GM13977 (cell line): ENCODE data around the gene ANXA4.
A peak's percentile ranks its signal among the peaks of the same experiment; 100 is the strongest.

Experiments used
- DNase-seq: peaks from one replicate; pipeline ENCODE4 v3.0.0; 2012; ENCODE audit warnings: low spot score
- CTCF ChIP-seq: IDR thresholded peaks from 2 replicates; pipeline ENCODE4 v1.5.1; 2012; ENCODE audit warnings: mild to moderate bottlenecking, control low read depth; ENCODE audit not compliant: insufficient read depth; ENCODE audit errors: extremely low read depth, missing control alignments
- in situ Hi-C: fragments of 300-500 bp; cut with MboI; formaldehyde crosslinking; loops from one replicate; pipeline ENCODE4 v1.12.0; 2022; ENCODE audit warnings: low sequenced_read_pairs, low pct_unique_long_range_greater_than_20kb, mixed read lengths, inconsistent platforms; ENCODE audit not compliant: unreplicated experiment

ANXA4 gene

GRCh38 chr2:69811018-69811417 is 69.1 kb downstream of the ANXA4 start:
- no peak for TF ChIP-seq CTCF
- in situ Hi-C loops = loop anchor here (25.0 kb wide), 1 partner anchor 249 kb away; no protein-coding TSS in a partner anchor
- DNase-seq = no peak

- no peak for DNase-seq
- no peak for TF ChIP-seq CTCF
- in situ Hi-C loops = loop anchor here (25.0 kb wide), 1 partner anchor 249 kb away; no protein-coding TSS in a partner anchor
Measured at GRCh38 chr2:69811591-69811990, 69.7 kb downstream of the ANXA4 start.

GRCh38 chr2:69815717-69816116 is 73.8 kb downstream of the ANXA4 start:
- in situ Hi-C loops = loop anchor here (25.0 kb wide), 1 partner anchor 253 kb away; no protein-coding TSS in a partner anchor
- no peak for TF ChIP-seq CTCF
- no peak for DNase-seq

- peak; percentile 72 for TF ChIP-seq CTCF
- in situ Hi-C loops = loop anchor here (25.0 kb wide), 1 partner anchor 255 kb away; no protein-coding TSS in a partner anchor
- peak; percentile 53 for DNase-seq
Measured at GRCh38 chr2:69816923-69817542, 75.1 kb downstream of the ANXA4 start.

GRCh38 chr2:69817729-69818501 is 76.0 kb downstream of the ANXA4 start:
- TF ChIP-seq CTCF = no peak
- in situ Hi-C loops = loop anchor here (25.0 kb wide), 1 partner anchor 256 kb away; no protein-coding TSS in a partner anchor
- DNase-seq = no peak

GRCh38 chr2:69827796-69828540 is 86.0 kb downstream of the ANXA4 start:
- DNase-seq = no peak
- no peak for TF ChIP-seq CTCF
- in situ Hi-C loops = no loop called here
